MM.1S (cell line): ENCODE results near the gene ABCA3.

Experiments used
- EZH2phosphoT487 ChIP-seq: fragments of 300-600 bp; sonication (generic); IDR thresholded peaks from 2 replicates; pipeline ENCODE4 v1.6.1; 2018; ENCODE audit warnings: antibody characterized with exemption, low read length
- TF ChIP-seq, protein P1 (sequence below): fragments of 300-600 bp; sonication (generic); IDR thresholded peaks from 2 replicates; pipeline ENCODE4 v1.5.1; 2016; ENCODE audit warnings: antibody characterized with exemption, low read length, mixed read lengths

DNA sequence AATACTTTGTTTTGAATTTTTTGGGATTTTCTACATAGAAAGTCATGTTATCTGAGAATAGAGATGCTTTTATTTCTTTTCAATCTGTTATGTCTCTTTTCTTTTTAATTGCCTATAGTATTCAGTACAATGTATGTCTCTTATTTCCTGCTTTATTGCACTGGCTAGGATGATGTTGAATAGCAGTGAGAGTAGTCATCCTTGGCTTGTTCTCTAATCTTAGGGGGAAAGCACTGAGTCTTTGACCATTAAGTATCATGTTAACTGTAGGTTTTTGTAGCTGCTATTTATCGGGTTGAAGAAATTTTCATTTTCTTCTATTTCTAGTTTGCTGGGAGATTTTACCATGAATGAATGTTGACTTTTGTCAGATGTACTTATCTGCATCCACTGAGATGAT, 10.0 kb upstream of the ABCA3 start:
- TF ChIP-seq, protein P1, sequence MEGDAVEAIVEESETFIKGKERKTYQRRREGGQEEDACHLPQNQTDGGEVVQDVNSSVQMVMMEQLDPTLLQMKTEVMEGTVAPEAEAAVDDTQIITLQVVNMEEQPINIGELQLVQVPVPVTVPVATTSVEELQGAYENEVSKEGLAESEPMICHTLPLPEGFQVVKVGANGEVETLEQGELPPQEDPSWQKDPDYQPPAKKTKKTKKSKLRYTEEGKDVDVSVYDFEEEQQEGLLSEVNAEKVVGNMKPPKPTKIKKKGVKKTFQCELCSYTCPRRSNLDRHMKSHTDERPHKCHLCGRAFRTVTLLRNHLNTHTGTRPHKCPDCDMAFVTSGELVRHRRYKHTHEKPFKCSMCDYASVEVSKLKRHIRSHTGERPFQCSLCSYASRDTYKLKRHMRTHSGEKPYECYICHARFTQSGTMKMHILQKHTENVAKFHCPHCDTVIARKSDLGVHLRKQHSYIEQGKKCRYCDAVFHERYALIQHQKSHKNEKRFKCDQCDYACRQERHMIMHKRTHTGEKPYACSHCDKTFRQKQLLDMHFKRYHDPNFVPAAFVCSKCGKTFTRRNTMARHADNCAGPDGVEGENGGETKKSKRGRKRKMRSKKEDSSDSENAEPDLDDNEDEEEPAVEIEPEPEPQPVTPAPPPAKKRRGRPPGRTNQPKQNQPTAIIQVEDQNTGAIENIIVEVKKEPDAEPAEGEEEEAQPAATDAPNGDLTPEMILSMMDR, result no peak
- no peak for TF ChIP-seq EZH2phosphoT487
